ENCODE data around the gene TYROBP.

GRCh38 chr19:35862528-35862927 lies 45.6 kb downstream of the TYROBP start:
- TF ChIP-seq SIN3A (IDR thresholded peaks at IDR 0.05; ENCODE audit: borderline replicate concordance, insufficient read depth, low read depth, low read length) (no peak), CTCF (IDR thresholded peaks at IDR 0.05) (no peak), REST (IDR thresholded peaks at IDR 0.05; ENCODE audit: insufficient read depth in 1 of 2, low read depth in 2 of 2, low read length in 1 of 2) (no peak), POLR2AphosphoS5 (IDR thresholded peaks at IDR 0.05; ENCODE audit: low read depth, low read length) (no peak)
